Heart left ventricle (tissue), 16 donors: Measurements from ENCODE around the gene INO80E. TPM values are rescaled to one million over a fixed set of nuclear protein-coding genes. Genes with fewer than 3 reads are reported as not detected.

ENCODE experiments used
- ATAC-seq, 4 donors: fragments of 200-7000 bp; cut with Tn5 transposase; one replicate each; pipeline ENCODE4 v1.9.1; 2020 to 2022; ENCODE audit warnings: moderate library complexity in 4 of 4, mild to moderate bottlenecking in 3 of 4, moderate number of reproducible peaks in 1 of 4
- DNase-seq, 5 donors: peaks; one replicate each; pipeline ENCODE4 v3.0.0-alpha.2; 2020
- H3K27ac ChIP-seq, 12 donors: fragments of 200-600 bp; sonication (generic) in 4 of 12; one replicate each; pipeline versions ENCODE4 v1.5.0 to v1.8.0; 2016 to 2022; ENCODE audit warnings: mild to moderate bottlenecking in 2 of 12
- H3K27me3 ChIP-seq, 9 donors: fragments of 200-600 bp; sonication (generic) in 2 of 9; one replicate each; pipeline versions ENCODE4 v1.5.1 to v1.8.0; 2016 to 2022; ENCODE audit warnings: mild to moderate bottlenecking in 3 of 9
- H3K36me3 ChIP-seq, 9 donors: fragments of 200-600 bp; sonication (generic) in 2 of 9; one replicate each; pipeline versions ENCODE4 v1.5.0 to v1.8.0; 2018 to 2022; ENCODE audit warnings: mild to moderate bottlenecking in 2 of 9
- H3K4me1 ChIP-seq, 12 donors: fragments of 200-600 bp; sonication (generic) in 4 of 12; one replicate each; pipeline versions ENCODE4 v1.5.0 to v1.8.0; 2016 to 2022; ENCODE audit warnings: mild to moderate bottlenecking in 3 of 12
- H3K4me3 ChIP-seq, 12 donors: fragments of 200-600 bp; sonication (generic) in 4 of 12; one replicate each; pipeline versions ENCODE4 v1.5.0 to v1.8.0; 2017 to 2022; ENCODE audit warnings: mild to moderate bottlenecking in 9 of 12, moderate library complexity in 4 of 12
- H3K9me3 ChIP-seq, 12 donors: fragments of 200-600 bp; sonication (generic) in 4 of 12; one replicate each; pipeline versions ENCODE4 v1.5.0 to v1.8.0; 2016 to 2022; ENCODE audit warnings: mild to moderate bottlenecking in 1 of 12
- POLR2A ChIP-seq, 2 donors: fragments of 450-650 bp; IDR thresholded peaks; one replicate each; pipeline ENCODE4 v1.6.1; 2017; ENCODE audit warnings: antibody characterized with exemption in 2 of 2, mild to moderate bottlenecking in 2 of 2, moderate library complexity in 2 of 2
- WGBS, 4 donors: extraction: QIAGEN DNeasy Blood & Tissue Kit in 2 of 4; methylation state at CpG; one replicate each; pipeline versions ENCODE4 v1.1.5 to v1.1.7; 2013 to 2018; 5-methylcytosine and 5-hydroxymethylcytosine counted together
- intact Hi-C, 10 donors: fragments of 100-400 bp; cut with DNase I; formaldehyde crosslinking; loops; one replicate each; pipeline versions ENCODE4 v1.11.1 to v1.14.2; 2022
- polyA plus RNA-seq, 2 donors: library from polyadenylated mRNA; stranded (reverse); fragments of 200-250 nt; gene quantifications; one replicate each; pipeline ENCODE4 v1.2.3, GENCODE V29; 2013
- total RNA-seq, 9 donors: library from RNA; depleted of rRNA in 2 of 9; stranded (reverse); fragments of >200 nt in 2 of 9; fragmentation: NEBNext Ultra II Directional in 3 of 9; extraction: Animal tissue kit (Norgen Biotek cat#: 25700) in 3 of 9; gene quantifications; one replicate each; pipeline versions ENCODE4 v1.1.0 to v1.2.4, GENCODE V29; 2016 to 2023
- TF ChIP-seq, protein P1 (sequence below), 12 donors: fragments of 200-600 bp; sonication (generic) in 4 of 12; IDR thresholded peaks; one replicate each; pipeline versions ENCODE4 v1.5.0 to v1.8.0; 2018 to 2022; ENCODE audit warnings: antibody characterized with exemption in 12 of 12, mild to moderate bottlenecking in 5 of 12
- donor health status: ischemic (EF 13 %, LVEDD 7.1; RV severe dilation, severe dysfunction).
- donor health status: healthy with polysubstance abuse.
- donor health status: DM: no; HTN: yes; CAD: no.
- donor health status: DM: no; HTN: no; CAD: no.
- donor health status: ischemic (EF 25% LVEDD 6.9; RV normal size, moderate dysfunction).
- donor health status: ischemic (EF 25% LVEDD 5.7; RV mildly dilated, moderate dysfunction).
- donor health status: healthy.
- donor health status: DM: yes; HTN: yes; CAD: no.
- donor health status: ischemic (EF 35%, LVEDD 5.7; RV mildly dilated, moderate dysfunction).
- donor health status: nonischemic (EF 11% LVEDD 7.7; RV severe dilation, severe dysfunction).
- donor health status: DM: yes; HTN: yes; CAD: no.
- donor health status: PGD.
- donor health status: ischemic (EF 29% LVEDD 5.4; RV normal size, mild dysfunction).
- donor health status: nonischemic (EF 23%, LVEDD 6.1; RV moderate dilation, normal function).

Gene INO80E
- total and polyA plus RNA-seq, 11 donors, result 27.6 to 71.5 (median 33.9) TPM

DNA sequence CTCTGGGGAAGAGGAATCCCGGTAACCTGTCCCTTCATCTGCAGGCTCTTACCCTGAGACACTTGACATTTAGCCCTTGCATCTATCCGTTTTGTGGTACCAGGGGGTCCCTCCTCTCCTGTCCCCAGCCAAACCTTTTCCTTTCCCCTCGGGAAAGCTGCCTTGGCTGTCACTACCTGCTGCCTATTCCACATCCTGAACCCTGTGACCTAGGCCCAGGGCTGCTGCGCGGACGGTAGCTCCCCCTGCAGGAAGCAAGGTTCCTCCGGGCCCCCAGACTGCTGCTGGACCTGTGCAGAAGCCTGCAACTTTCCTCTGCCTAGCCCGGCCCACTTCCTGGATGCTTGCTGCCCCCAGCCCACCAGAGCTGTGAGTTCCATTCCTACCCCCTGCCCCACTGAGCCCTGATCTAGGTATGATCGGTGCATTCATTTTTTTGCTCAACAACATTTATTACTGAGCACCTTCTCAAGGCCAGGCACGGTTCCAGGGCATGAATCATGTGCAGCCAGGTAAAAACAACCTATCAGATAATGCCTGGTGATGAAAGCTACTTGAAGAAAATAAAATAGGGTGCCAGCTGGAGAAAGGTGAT, 59.0 kb downstream of the INO80E start:
- intact Hi-C loops, result loop anchor here in 1 of 10 donors (5.0 kb wide), 1 partner anchor 53 kb away; no protein-coding TSS in a partner anchor
- Histone ChIP-seq H3K9me3 (no peaks in the 10 kb centered on the region), H3K27ac (no peak overlapping the region), H3K4me3 (no peak overlapping the region), H3K36me3 (no peaks in the 10 kb centered on the region), H3K4me1 (peaks cover 0 to 27% (median 11%) of the 10 kb centered on the region in 12 donors), H3K27me3 (no peaks in the 10 kb centered on the region)
- no peak for TF ChIP-seq POLR2A (IDR thresholded peaks at IDR 0.05)
- TF ChIP-seq, protein P1, sequence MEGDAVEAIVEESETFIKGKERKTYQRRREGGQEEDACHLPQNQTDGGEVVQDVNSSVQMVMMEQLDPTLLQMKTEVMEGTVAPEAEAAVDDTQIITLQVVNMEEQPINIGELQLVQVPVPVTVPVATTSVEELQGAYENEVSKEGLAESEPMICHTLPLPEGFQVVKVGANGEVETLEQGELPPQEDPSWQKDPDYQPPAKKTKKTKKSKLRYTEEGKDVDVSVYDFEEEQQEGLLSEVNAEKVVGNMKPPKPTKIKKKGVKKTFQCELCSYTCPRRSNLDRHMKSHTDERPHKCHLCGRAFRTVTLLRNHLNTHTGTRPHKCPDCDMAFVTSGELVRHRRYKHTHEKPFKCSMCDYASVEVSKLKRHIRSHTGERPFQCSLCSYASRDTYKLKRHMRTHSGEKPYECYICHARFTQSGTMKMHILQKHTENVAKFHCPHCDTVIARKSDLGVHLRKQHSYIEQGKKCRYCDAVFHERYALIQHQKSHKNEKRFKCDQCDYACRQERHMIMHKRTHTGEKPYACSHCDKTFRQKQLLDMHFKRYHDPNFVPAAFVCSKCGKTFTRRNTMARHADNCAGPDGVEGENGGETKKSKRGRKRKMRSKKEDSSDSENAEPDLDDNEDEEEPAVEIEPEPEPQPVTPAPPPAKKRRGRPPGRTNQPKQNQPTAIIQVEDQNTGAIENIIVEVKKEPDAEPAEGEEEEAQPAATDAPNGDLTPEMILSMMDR (IDR thresholded peaks at IDR 0.05), result peak in 4 of 12 donors; percentile 18 to 33 (median 27)
- DNase-seq (no peak), ATAC-seq (peak in 1 of 4 donors; percentile 14)
- 43 to 50% (median 47%) methylated on average over 8 to 10 of the region's 10 CpGs for WGBS, 4 donors

Other genes starting within 250 kb of the INO80E start
- gene ZG16, start 218.0 kb upstream of the INO80E start, total RNA-seq, result not detected
- gene ZG16, start 218.0 kb upstream of the INO80E start, polyA plus RNA-seq, result under 1 TPM; 0.04 to 0.08 TPM
- gene KIF22, start 205.5 kb upstream of the INO80E start, total RNA-seq, result 10 to 100 TPM; 16.8 to 40.8 (median 32.2) TPM
- gene KIF22, start 205.5 kb upstream of the INO80E start, polyA plus RNA-seq, result 10 to 100 TPM; 12.2 to 91.2 TPM
- gene MAZ, start 189.7 kb upstream of the INO80E start, total RNA-seq, result 100 to 1,000 TPM in 2 of 9 donors, 10 to 100 TPM in 7; 58.9 to 137 (median 74.0) TPM
- 100 to 1,000 TPM in 1 of 2 donors, 10 to 100 TPM in 1; 63.2 to 188 TPM for gene MAZ, start 189.7 kb upstream of the INO80E start, polyA plus RNA-seq
- 1 to 10 TPM in 5 of 9 donors, under 1 TPM in 3, not detected in 1; 0.38 to 1.8 (median 1.3) TPM for gene PRRT2, start 184.0 kb upstream of the INO80E start, total RNA-seq
- gene PRRT2, start 184.0 kb upstream of the INO80E start, polyA plus RNA-seq, result 1 to 10 TPM in 1 of 2 donors, under 1 TPM in 1; 0.24 to 3.2 TPM
- gene PAGR1, start 180.1 kb upstream of the INO80E start, total RNA-seq, result 10 to 100 TPM; 10.8 to 23.9 (median 12.6) TPM
- gene PAGR1, start 180.1 kb upstream of the INO80E start, polyA plus RNA-seq, result 10 to 100 TPM; 29.2 to 32.9 TPM
- gene MVP, start 175.8 kb upstream of the INO80E start, total RNA-seq, result 100 to 1,000 TPM in 1 of 9 donors, 10 to 100 TPM in 8; 33.1 to 140 (median 44.6) TPM
- 10 to 100 TPM; 32.9 to 50.6 TPM for gene MVP, start 175.8 kb upstream of the INO80E start, polyA plus RNA-seq
- 100 to 1,000 TPM in 2 of 9 donors, 10 to 100 TPM in 7; 57.5 to 143 (median 76.3) TPM for gene CDIPT, start 133.0 kb upstream of the INO80E start, total RNA-seq
- 100 to 1,000 TPM in 1 of 2 donors, 10 to 100 TPM in 1; 64.2 to 106 TPM for gene CDIPT, start 133.0 kb upstream of the INO80E start, polyA plus RNA-seq
- 1 to 10 TPM in 5 of 9 donors, under 1 TPM in 3, not detected in 1; 0.16 to 8.9 (median 1.4) TPM for gene SEZ6L2, start 96.7 kb upstream of the INO80E start, total RNA-seq
- under 1 TPM; 0.15 to 0.51 TPM for gene SEZ6L2, start 96.7 kb upstream of the INO80E start, polyA plus RNA-seq
- gene ASPHD1, start 95.8 kb upstream of the INO80E start, total RNA-seq, result 1 to 10 TPM in 2 of 9 donors, under 1 TPM in 4, not detected in 3; 0.20 to 5.3 (median 0.65) TPM
- under 1 TPM in 1 of 2 donors, not detected in 1; 0.54 TPM for gene ASPHD1, start 95.8 kb upstream of the INO80E start, polyA plus RNA-seq
- gene KCTD13, start 70.0 kb upstream of the INO80E start, total RNA-seq, result 1 to 10 TPM; 3.6 to 9.1 (median 7.2) TPM
- gene KCTD13, start 70.0 kb upstream of the INO80E start, polyA plus RNA-seq, result 1 to 10 TPM; 3.6 to 5.0 TPM
- gene TMEM219, start 34.2 kb upstream of the INO80E start, total RNA-seq, result 100 to 1,000 TPM in 2 of 9 donors, 10 to 100 TPM in 7; 58.9 to 121 (median 69.8) TPM
- 10 to 100 TPM; 66.6 to 72.3 TPM for gene TMEM219, start 34.2 kb upstream of the INO80E start, polyA plus RNA-seq
- 10 to 100 TPM; 29.5 to 47.9 (median 35.1) TPM for gene TAOK2, start 22.4 kb upstream of the INO80E start, total RNA-seq
- gene TAOK2, start 22.4 kb upstream of the INO80E start, polyA plus RNA-seq, result 10 to 100 TPM; 36.3 to 37.8 TPM
- gene HIRIP3, start 624 bp upstream of the INO80E start, total RNA-seq, result 10 to 100 TPM; 13.3 to 21.9 (median 17.5) TPM
- gene HIRIP3, start 624 bp upstream of the INO80E start, polyA plus RNA-seq, result 10 to 100 TPM; 20.1 to 27.4 TPM
- gene DOC2A, start 14.8 kb downstream of the INO80E start, total RNA-seq, result 1 to 10 TPM in 1 of 9 donors, under 1 TPM in 4, not detected in 4; 0.09 to 1.4 (median 0.91) TPM
- gene DOC2A, start 14.8 kb downstream of the INO80E start, polyA plus RNA-seq, result under 1 TPM; 0.22 to 0.88 TPM
- not detected for gene C16orf92, start 27.0 kb downstream of the INO80E start, total RNA-seq
- not detected for gene C16orf92, start 27.0 kb downstream of the INO80E start, polyA plus RNA-seq
- not detected for gene TLCD3B, start 35.0 kb downstream of the INO80E start, total RNA-seq
- gene TLCD3B, start 35.0 kb downstream of the INO80E start, polyA plus RNA-seq, result not detected
- gene ALDOA, start 69.5 kb downstream of the INO80E start, total RNA-seq, result 1,000 to 10,000 TPM; 2,644 to 5,076 (median 3,574) TPM
- 1,000 to 10,000 TPM; 2,585 to 3,542 TPM for gene ALDOA, start 69.5 kb downstream of the INO80E start, polyA plus RNA-seq
- gene PPP4C, start 79.8 kb downstream of the INO80E start, total RNA-seq, result 10 to 100 TPM; 29.9 to 65.9 (median 41.1) TPM
- gene PPP4C, start 79.8 kb downstream of the INO80E start, polyA plus RNA-seq, result 10 to 100 TPM; 43.5 to 89.0 TPM
- under 1 TPM in 8 of 9 donors, not detected in 1; 0.39 to 0.95 (median 0.72) TPM for gene TBX6, start 95.7 kb downstream of the INO80E start, total RNA-seq
- gene TBX6, start 95.7 kb downstream of the INO80E start, polyA plus RNA-seq, result under 1 TPM; 0.26 to 0.84 TPM
- 100 to 1,000 TPM in 2 of 9 donors, 10 to 100 TPM in 7; 34.8 to 248 (median 49.3) TPM for gene YPEL3, start 100.0 kb downstream of the INO80E start, total RNA-seq
- 100 to 1,000 TPM in 1 of 2 donors, 10 to 100 TPM in 1; 57.1 to 106 TPM for gene YPEL3, start 100.0 kb downstream of the INO80E start, polyA plus RNA-seq
- gene GDPD3, start 117.3 kb downstream of the INO80E start, total RNA-seq, result 1 to 10 TPM in 7 of 9 donors, under 1 TPM in 2; 0.36 to 5.3 (median 2.2) TPM
- 1 to 10 TPM; 1.1 to 2.0 TPM for gene GDPD3, start 117.3 kb downstream of the INO80E start, polyA plus RNA-seq
- 10 to 100 TPM; 32.9 to 79.4 (median 50.2) TPM for gene MAPK3, start 127.0 kb downstream of the INO80E start, total RNA-seq
- gene MAPK3, start 127.0 kb downstream of the INO80E start, polyA plus RNA-seq, result 10 to 100 TPM; 49.4 to 61.3 TPM
- 100 to 1,000 TPM in 1 of 9 donors, 10 to 100 TPM in 3, 1 to 10 TPM in 5; 4.3 to 102 (median 8.5) TPM for gene CORO1A, start 187.4 kb downstream of the INO80E start, total RNA-seq
- gene CORO1A, start 187.4 kb downstream of the INO80E start, polyA plus RNA-seq, result 10 to 100 TPM in 1 of 2 donors, 1 to 10 TPM in 1; 6.4 to 16.8 TPM
- 100 to 1,000 TPM in 2 of 9 donors, 10 to 100 TPM in 7; 41.6 to 129 (median 58.2) TPM for gene BOLA2B, start 197.4 kb downstream of the INO80E start, total RNA-seq
- gene BOLA2B, start 197.4 kb downstream of the INO80E start, polyA plus RNA-seq, result 100 to 1,000 TPM; 140 to 204 TPM
- gene SLX1A, start 197.6 kb downstream of the INO80E start, total RNA-seq, result 10 to 100 TPM in 7 of 9 donors, 1 to 10 TPM in 2; 8.2 to 32.2 (median 26.0) TPM
- 10 to 100 TPM; 19.2 to 25.6 TPM for gene SLX1A, start 197.6 kb downstream of the INO80E start, polyA plus RNA-seq
- gene SULT1A3, start 203.0 kb downstream of the INO80E start, total RNA-seq, result 10 to 100 TPM in 3 of 9 donors, 1 to 10 TPM in 6; 1.2 to 14.9 (median 9.7) TPM
- gene SULT1A3, start 203.0 kb downstream of the INO80E start, polyA plus RNA-seq, result 10 to 100 TPM in 1 of 2 donors, 1 to 10 TPM in 1; 5.2 to 10.8 TPM